Measurements from ENCODE around the gene MLYCD.

DNA sequence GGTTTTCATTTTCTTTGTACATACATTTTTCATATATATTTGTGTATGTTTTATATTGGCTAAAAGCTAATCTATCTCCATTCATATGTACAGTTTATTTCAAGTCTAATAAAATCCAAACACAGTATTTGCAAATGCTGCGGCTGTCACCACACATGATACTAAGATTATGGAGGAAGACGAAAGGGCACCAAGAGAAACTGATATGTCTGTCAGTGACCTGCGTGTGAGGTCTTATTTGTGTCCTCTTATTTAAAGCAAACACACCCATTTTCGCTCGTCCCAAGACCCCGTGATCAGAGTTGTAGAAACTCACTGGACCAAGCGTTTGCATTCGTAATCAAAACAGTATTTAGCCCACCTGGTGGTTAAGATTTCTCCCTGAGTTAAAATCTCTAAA, 8.2 kb downstream of the MLYCD start:
- no peak for TF ChIP-seq POLR2A (IDR thresholded peaks at IDR 0.05)
- TF ChIP-seq, protein P1, sequence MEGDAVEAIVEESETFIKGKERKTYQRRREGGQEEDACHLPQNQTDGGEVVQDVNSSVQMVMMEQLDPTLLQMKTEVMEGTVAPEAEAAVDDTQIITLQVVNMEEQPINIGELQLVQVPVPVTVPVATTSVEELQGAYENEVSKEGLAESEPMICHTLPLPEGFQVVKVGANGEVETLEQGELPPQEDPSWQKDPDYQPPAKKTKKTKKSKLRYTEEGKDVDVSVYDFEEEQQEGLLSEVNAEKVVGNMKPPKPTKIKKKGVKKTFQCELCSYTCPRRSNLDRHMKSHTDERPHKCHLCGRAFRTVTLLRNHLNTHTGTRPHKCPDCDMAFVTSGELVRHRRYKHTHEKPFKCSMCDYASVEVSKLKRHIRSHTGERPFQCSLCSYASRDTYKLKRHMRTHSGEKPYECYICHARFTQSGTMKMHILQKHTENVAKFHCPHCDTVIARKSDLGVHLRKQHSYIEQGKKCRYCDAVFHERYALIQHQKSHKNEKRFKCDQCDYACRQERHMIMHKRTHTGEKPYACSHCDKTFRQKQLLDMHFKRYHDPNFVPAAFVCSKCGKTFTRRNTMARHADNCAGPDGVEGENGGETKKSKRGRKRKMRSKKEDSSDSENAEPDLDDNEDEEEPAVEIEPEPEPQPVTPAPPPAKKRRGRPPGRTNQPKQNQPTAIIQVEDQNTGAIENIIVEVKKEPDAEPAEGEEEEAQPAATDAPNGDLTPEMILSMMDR (IDR thresholded peaks at IDR 0.05): no peak
